GM15510 (cell line): ENCODE data around the gene VAPB.

Experiments used
- POLR2A ChIP-seq: IDR thresholded peaks from 3 replicates; pipeline ENCODE4 v1.6.1; 2011; ENCODE audit warnings: borderline replicate concordance; ENCODE audit not compliant: insufficient read length; ENCODE audit errors: extremely low read depth

Gene VAPB

GRCh38 chr20:58471193-58472164, 82.5 kb downstream of the VAPB start:
- no peak for TF ChIP-seq POLR2A

- no peak for TF ChIP-seq POLR2A
These were observed 83.4 kb downstream of the VAPB start for GRCh38 chr20:58472273-58473018.

DNA sequence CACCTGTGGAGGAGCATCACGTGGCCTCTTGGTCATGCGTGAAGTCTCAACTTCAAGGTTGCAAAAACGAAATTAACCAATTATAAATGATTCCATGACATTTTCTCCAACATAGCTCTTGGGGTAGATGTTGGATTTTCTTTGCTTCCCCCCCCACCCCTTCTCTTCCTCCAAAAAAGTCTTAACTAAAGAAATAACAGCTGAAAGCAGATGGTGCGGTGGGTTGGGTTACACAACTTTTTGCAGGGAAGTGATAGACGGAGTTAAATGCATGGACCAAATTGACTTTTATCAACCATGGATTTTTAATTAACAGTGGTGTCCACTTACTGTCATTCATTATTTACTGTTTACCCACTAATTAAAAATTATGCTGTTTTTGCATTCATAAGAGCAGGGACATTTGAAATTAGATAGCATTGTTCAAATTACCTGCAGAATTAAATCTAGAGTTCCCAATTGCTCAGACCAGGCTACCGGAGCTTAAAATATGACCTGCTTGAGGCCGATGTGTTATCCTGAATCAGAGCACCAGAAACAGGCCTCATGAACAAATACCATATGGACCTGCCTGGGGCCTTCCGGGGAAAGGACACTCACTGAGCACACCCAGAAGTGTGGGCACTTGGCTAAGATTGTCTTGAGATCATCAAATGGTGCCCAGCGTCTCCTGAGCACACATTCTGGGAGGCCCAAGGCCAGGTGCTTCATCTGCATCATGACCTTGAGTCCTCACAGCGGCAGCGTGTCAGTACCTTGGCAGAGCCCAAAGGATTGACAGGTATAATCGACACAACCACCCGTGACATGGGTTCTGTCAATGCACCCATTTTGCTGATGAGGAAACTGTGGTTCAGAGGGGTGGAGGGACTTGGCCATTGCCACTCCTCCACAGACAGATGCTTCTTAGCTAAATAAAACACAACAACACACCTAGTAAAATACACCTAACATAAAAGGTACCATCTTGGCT, 84.7 kb downstream of the VAPB start:
- TF ChIP-seq POLR2A, result no peak

- TF ChIP-seq POLR2A, result no peak
These were observed 86.4 kb downstream of the VAPB start for GRCh38 chr20:58475466-58475865.

- no peak for TF ChIP-seq POLR2A
These were observed 89.2 kb downstream of the VAPB start for GRCh38 chr20:58478141-58478805.

DNA sequence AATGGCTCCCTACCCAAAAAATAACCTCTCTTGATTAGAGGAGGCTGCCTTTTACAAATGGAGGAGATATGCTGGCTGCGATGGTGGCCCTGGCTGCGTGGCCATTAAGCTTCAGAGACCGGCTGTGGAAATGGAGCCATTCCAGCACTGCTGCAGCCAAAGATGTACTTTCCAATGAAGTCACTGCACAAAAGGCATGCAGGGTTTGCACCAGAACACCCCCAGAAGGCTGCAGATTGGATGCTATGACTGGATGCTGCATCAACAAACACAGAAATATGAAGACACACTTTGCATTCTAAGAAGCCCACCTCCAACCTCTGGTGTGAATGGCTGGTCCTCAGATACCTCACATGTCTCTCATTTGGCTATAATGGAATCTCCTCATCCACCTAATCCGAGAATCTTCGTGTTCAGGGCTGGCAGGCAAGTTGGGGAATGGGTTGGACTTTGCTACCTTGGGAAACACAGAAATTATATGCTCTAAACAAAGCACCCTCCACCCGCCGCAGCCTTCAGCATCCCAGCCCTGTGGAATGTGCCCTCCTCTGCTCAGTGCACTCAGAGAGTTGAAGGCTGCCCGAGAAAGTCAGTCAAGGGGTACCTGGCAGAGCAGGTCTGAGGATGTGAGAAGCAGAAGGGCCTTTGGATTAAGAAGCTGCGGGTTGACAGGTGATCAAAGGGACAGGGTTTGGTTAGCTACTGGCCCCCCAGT, 90.9 kb downstream of the VAPB start:
- no peak for TF ChIP-seq POLR2A

- no peak for TF ChIP-seq POLR2A
These were observed 91.7 kb downstream of the VAPB start for GRCh38 chr20:58480551-58481336.

DNA sequence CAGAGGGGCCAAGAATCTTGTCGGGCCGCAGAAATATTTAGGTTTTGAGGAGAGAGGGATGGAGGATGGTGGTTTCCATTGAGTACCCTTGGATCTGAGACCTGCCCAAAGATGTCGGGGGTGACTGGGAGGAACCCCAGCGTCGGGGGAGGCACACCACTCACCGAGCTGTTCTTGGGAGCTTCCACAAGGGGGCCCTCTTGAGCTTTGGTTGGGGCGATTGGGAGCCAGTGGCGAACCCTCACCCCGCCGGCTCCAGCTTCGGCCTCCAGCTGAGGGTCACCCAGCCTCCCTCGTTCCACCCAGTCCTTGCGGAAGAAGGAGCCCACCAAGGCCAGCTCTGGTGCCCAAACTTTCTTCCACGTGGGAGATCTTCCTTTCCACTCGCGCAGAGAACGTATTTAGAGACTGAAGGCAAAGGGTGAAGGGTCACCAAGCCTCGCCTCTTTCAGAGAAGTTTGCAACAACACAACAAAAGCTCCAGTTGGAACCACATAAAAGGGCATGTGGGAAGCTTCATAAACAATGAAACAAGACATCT, 92.5 kb downstream of the VAPB start:
- TF ChIP-seq POLR2A, result no peak

DNA sequence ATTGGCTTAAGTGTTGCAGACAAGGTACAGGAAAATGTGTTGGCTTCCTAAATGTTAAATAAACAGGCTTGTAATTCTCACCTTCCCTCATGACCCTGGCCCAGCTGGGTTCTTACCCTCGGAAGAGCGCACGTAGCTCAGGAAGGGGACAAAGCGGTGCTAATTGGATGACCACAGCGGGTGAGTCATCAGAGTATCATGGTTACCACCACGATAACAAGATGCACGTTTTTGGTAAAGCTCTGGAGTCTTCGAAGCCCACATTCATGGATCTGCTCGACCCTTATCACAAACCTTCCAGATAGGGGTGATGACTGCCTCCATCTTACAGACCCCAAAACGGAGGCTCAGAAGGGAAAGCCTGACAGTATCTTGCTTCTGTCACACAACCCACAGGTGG, 93.4 kb downstream of the VAPB start:
- TF ChIP-seq POLR2A, result no peak

DNA sequence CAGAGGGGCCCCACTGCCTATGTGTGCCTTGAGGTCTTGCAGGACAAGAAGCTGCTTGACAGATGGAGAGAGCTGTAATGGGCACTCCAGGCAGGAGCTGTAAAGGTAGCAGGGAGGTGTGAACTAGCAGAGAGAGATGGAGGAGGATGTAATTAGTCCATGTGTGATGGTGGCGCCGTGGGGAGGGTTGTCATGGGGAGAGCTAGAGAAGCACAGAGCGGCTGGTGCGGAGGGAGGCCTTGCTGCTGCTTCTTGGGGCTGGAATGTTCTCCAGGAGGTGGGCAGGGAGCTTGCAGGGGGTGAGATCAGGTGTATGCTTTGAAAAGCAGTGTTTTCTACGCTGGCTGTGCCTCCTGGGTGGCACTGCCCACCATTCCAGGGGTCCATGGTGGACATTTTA, 94.0 kb downstream of the VAPB start:
- TF ChIP-seq POLR2A, result no peak

DNA sequence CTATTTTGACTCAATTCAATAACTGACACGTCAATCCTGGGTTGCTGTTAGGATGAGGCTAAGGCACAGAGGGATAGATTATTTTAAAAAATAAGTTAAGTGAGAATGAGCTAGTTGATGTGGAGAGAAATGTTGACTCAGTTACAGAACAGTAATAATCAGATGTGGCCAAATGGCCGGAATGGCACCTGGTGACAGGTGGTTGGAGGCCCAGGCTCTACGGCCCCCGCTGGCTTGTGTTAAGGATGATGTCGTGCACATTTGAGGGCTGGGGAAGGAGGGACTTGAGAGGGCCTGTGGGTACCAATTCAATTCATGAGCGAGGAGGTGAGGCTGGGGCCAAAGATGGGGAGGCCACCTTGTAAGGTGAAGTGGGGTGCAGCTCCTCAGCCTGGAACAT, 94.4 kb downstream of the VAPB start:
- TF ChIP-seq POLR2A, result no peak

DNA sequence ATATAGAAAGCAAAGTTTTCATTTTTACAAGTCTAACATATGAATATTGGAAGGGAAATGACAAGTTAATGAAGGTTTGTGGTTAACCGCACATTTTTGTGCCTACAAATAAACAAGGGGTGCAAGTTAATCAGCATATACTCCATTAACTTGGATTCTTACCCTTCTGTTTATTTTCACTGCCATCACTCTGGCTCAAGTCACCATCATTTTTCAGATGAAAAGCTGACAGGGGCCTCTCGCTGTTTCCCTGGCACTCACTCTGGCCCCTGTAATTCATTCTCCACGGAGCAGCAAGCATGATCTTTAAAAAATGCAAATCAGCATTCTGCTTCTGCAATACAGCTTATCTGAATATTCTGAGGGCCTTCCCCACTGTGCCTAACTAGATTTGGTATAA, 96.4 kb downstream of the VAPB start:
- TF ChIP-seq POLR2A, result no peak
